Inferior parietal cortex (tissue), 1 donor: ENCODE data around the gene HPCAL1.

Experiments
- DNase-seq: peaks from one replicate; pipeline ENCODE4 v3.0.0-alpha.2; 2016; ENCODE audit errors: extremely low spot score

HPCAL1 gene

GRCh38 chr2:10322973-10323372 lies 20.3 kb downstream of the HPCAL1 start:
- no peak for DNase-seq

- no peak for DNase-seq
Measured at GRCh38 chr2:10323535-10323934, 20.8 kb downstream of the HPCAL1 start.

GRCh38 chr2:10324095-10324832 lies 21.6 kb downstream of the HPCAL1 start:
- no peak for DNase-seq

GRCh38 chr2:10325278-10326145 lies 22.8 kb downstream of the HPCAL1 start:
- DNase-seq = no peak

- no peak for DNase-seq
Measured at GRCh38 chr2:10326151-10326616, 23.5 kb downstream of the HPCAL1 start.

GRCh38 chr2:10326707-10327594 lies 24.2 kb downstream of the HPCAL1 start:
- no peak for DNase-seq

GRCh38 chr2:10327896-10328669 lies 25.4 kb downstream of the HPCAL1 start:
- no peak for DNase-seq

- DNase-seq = no peak
Measured at GRCh38 chr2:10328670-10329579, 26.2 kb downstream of the HPCAL1 start.

- DNase-seq = no peak
Measured at GRCh38 chr2:10329580-10329879, 26.8 kb downstream of the HPCAL1 start.

- DNase-seq = no peak
Measured at GRCh38 chr2:10329880-10330699, 27.4 kb downstream of the HPCAL1 start.

- DNase-seq = no peak
Measured at GRCh38 chr2:10330700-10331026, 28.0 kb downstream of the HPCAL1 start.

GRCh38 chr2:10331027-10331701 lies 28.5 kb downstream of the HPCAL1 start:
- no peak for DNase-seq

GRCh38 chr2:10331702-10332401 lies 29.1 kb downstream of the HPCAL1 start:
- DNase-seq = no peak

GRCh38 chr2:10332402-10333246 lies 29.9 kb downstream of the HPCAL1 start:
- no peak for DNase-seq

GRCh38 chr2:10333247-10333613 lies 30.5 kb downstream of the HPCAL1 start:
- DNase-seq = no peak

GRCh38 chr2:10333966-10334365 lies 31.3 kb downstream of the HPCAL1 start:
- DNase-seq = no peak

GRCh38 chr2:10335046-10335840 lies 32.5 kb downstream of the HPCAL1 start:
- DNase-seq = no peak
